Hepatocyte (in vitro differentiated cells): Measurements from ENCODE around the gene STK32B. TPM values are rescaled to one million over a fixed set of nuclear protein-coding genes. Genes with fewer than 3 reads are reported as not detected.

ENCODE experiments used
- DNase-seq: peaks from one replicate; pipeline ENCODE4 v3.0.0-alpha.2; 2016; ENCODE audit warnings: low spot score
- H2AFZ ChIP-seq: fragments of 200-600 bp; sonication (generic); 2 replicates; pipeline ENCODE4 v1.6.0; 2016; ENCODE audit warnings: antibody characterized with exemption, mild to moderate bottlenecking
- H3K27ac ChIP-seq: fragments of 200-600 bp; sonication (generic); 2 replicates; pipeline ENCODE4 v1.5.1; 2016; ENCODE audit warnings: mild to moderate bottlenecking
- H3K27me3 ChIP-seq: fragments of 200-600 bp; sonication (generic); 2 replicates; pipeline ENCODE4 v1.6.1; 2016
- H3K36me3 ChIP-seq: fragments of 200-600 bp; sonication (generic); replicated peaks from 2 replicates; pipeline ENCODE4 v1.5.1; 2016; ENCODE audit warnings: low read depth; ENCODE audit not compliant: insufficient read depth
- H3K4me1 ChIP-seq: fragments of 200-600 bp; sonication (generic); 2 replicates; pipeline ENCODE4 v1.5.1; 2016; ENCODE audit warnings: mild to moderate bottlenecking, moderate library complexity; ENCODE audit not compliant: insufficient read depth
- H3K4me2 ChIP-seq: fragments of 200-600 bp; sonication (generic); 2 replicates; pipeline ENCODE4 v1.6.0; 2016
- H3K4me3 ChIP-seq: fragments of 200-600 bp; sonication (generic); 2 replicates; pipeline ENCODE4 v1.5.1; 2016; ENCODE audit warnings: mild to moderate bottlenecking
- H3K79me2 ChIP-seq: fragments of 200-600 bp; sonication (generic); 2 replicates; pipeline ENCODE4 v1.6.0; 2017; ENCODE audit warnings: mild to moderate bottlenecking
- H3K9me2 ChIP-seq: fragments of 200-600 bp; sonication (generic); replicated peaks from 2 replicates; pipeline ENCODE4 v1.6.0; 2017; ENCODE audit warnings: mild to moderate bottlenecking; ENCODE audit not compliant: insufficient read depth
- H3K9me3 ChIP-seq: fragments of 200-600 bp; sonication (generic); 2 replicates; pipeline ENCODE4 v1.5.1; 2016; ENCODE audit warnings: low read depth, mild to moderate bottlenecking
- H4K20me1 ChIP-seq: fragments of 200-600 bp; sonication (generic); 2 replicates; pipeline ENCODE4 v1.6.0; 2016; ENCODE audit warnings: mild to moderate bottlenecking; ENCODE audit not compliant: insufficient read depth, poor library complexity, severe bottlenecking
- EZH2 ChIP-seq: fragments of 200-600 bp; sonication (generic); IDR thresholded peaks from 2 replicates; pipeline ENCODE4 v1.6.1; 2016; ENCODE audit warnings: antibody characterized with exemption, mild to moderate bottlenecking, borderline replicate concordance
- EZH2phosphoT487 ChIP-seq: fragments of 200-600 bp; sonication (generic); IDR thresholded peaks from one replicate; pipeline ENCODE4 v1.6.1; 2018; ENCODE audit warnings: antibody characterized with exemption, mild to moderate bottlenecking, low read depth, moderate library complexity; ENCODE audit not compliant: unreplicated experiment, severe bottlenecking
- WGBS: methylation state at CpG from one replicate; pipeline ENCODE4 v1.1.6; 2016; ENCODE audit warnings: low lambda C conversion rate; ENCODE audit errors: missing lambda C conversion rate; 5-methylcytosine and 5-hydroxymethylcytosine counted together
- polyA plus RNA-seq: library from polyadenylated mRNA; unstranded; fragments of >200 nt; fragmentation: Nextera tagmentation; extraction: Ambion mirVana; gene quantifications from 2 replicates; pipeline ENCODE4 v1.2.1, GENCODE V29; 2016
- total RNA-seq: library from RNA; depleted of rRNA; stranded (reverse); fragments of >200 nt; gene quantifications from 2 replicates; pipeline ENCODE4 v1.2.3, GENCODE V29; 2014
- TF ChIP-seq, protein P1 (sequence below): fragments of 200-600 bp; sonication (generic); IDR thresholded peaks from 2 replicates; pipeline ENCODE4 v1.5.1; 2016; ENCODE audit warnings: antibody characterized with exemption, mild to moderate bottlenecking; ENCODE audit not compliant: poor library complexity

The STK32B gene
- total and polyA plus RNA-seq, 2 experiments from 2014 or later: 0.51 to 1.6 TPM

DNA sequence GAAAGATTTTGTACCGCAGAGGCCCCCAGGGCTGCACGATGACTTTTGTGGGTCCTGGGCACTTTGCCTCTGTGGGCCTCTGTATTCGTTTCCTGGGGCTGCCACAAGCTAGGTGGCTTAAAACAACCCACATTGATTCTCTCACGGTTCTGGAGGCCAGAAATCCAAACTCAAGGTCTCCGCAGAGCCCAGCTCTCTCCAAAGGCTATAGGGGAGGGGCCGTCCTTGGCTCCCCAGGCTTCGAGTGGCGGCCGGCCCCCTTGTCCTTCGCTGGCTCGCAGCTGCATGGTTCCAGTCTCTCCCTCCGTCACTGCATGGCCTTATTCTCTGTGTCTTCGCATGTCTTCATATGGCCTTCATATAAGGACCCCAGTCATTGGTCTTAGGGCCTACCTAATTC is 415.8 kb downstream of the STK32B start:
- Histone ChIP-seq H3K27me3 (no peaks in the 10 kb centered on the region), H3K27ac (no peak overlapping the region), H3K4me3 (no peak overlapping the region), H3K36me3 (no peaks in the 10 kb centered on the region), H2AFZ (no peak overlapping the region), H3K9me2 (no peaks in the 10 kb centered on the region), H3K4me1 (no peaks in the 10 kb centered on the region), H3K79me2 (no peaks in the 10 kb centered on the region), H3K4me2 (no peak overlapping the region), H3K9me3 (no peaks in the 10 kb centered on the region), H4K20me1 (no peaks in the 10 kb centered on the region)
- TF ChIP-seq EZH2phosphoT487 (no peak), EZH2 (no peak)
- TF ChIP-seq, protein P1, sequence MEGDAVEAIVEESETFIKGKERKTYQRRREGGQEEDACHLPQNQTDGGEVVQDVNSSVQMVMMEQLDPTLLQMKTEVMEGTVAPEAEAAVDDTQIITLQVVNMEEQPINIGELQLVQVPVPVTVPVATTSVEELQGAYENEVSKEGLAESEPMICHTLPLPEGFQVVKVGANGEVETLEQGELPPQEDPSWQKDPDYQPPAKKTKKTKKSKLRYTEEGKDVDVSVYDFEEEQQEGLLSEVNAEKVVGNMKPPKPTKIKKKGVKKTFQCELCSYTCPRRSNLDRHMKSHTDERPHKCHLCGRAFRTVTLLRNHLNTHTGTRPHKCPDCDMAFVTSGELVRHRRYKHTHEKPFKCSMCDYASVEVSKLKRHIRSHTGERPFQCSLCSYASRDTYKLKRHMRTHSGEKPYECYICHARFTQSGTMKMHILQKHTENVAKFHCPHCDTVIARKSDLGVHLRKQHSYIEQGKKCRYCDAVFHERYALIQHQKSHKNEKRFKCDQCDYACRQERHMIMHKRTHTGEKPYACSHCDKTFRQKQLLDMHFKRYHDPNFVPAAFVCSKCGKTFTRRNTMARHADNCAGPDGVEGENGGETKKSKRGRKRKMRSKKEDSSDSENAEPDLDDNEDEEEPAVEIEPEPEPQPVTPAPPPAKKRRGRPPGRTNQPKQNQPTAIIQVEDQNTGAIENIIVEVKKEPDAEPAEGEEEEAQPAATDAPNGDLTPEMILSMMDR: no peak
- DNase-seq: no peak
- 91% methylated on average over 13 of the region's 13 CpGs for WGBS

DNA sequence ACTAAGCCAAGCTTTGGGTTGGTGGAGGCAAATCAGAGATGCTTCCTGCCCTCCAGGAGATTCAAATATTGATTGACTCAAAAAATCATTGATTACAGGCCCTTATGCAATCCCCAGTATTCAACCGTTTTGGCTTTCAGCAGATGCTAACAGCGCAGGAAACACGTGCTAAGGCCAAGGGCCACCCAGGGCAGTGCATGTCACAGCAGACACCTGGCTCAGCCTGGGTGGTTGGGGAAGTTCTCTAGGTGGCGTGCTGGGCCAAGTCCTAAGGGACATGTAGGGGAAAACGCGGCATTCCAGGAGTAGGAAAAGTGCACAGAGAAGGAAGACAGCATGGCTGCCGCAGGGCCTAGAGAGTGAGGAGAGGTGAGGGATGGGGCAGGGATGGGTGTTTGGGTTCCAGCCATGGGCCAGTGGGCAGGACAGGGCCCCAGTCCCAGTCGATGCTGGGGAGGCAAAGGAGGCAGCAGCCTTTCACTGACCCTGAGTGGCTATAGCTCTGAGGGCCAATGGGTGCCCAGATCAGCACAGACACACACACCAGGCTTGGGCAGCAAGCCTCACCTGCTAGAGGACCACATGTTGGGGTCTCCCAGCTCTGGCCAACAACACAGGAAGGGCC is 418.0 kb downstream of the STK32B start:
- no peaks in the 10 kb centered on the region for H3K27me3 ChIP-seq
- H2AFZ ChIP-seq: no peak overlapping the region

DNA sequence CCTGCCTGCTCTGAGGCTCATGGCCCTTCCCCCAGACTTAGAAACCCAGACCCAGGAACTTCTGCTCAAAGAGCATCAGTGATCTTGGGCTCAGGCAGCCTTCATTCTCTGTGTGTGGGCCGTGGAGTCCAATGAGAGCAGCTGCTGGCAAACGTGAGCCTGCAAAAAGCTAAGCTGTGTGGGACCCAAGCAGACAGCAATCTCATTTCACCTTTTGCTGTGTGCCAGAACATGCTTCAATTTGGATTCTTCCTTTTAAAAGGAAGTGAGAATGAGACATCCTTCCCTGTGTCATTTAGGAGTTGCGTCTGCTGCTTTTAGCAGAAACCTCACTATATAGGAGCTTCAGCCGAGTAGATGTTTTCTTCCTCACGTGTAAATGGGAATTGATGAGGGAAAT is 418.6 kb downstream of the STK32B start:
- 87% methylated on average over 5 of the region's 5 CpGs for WGBS
- DNase-seq: no peak
- no peaks in the 10 kb centered on the region for H4K20me1 ChIP-seq

More for the DNA sequence above, 418.0 kb downstream of the STK32B start:
- Histone ChIP-seq H3K4me3 (no peak overlapping the region), H3K27ac (no peak overlapping the region), H3K4me1 (no peaks in the 10 kb centered on the region), H3K79me2 (no peaks in the 10 kb centered on the region), H4K20me1 (no peaks in the 10 kb centered on the region), H3K4me2 (no peak overlapping the region), H3K9me3 (no peaks in the 10 kb centered on the region), H3K36me3 (no peaks in the 10 kb centered on the region), H3K9me2 (no peaks in the 10 kb centered on the region)
- no peak for TF ChIP-seq EZH2
- TF ChIP-seq EZH2phosphoT487: no peak
- TF ChIP-seq, protein P1: no peak
- DNase-seq: no peak
- 87% methylated on average over 8 of the region's 8 CpGs for WGBS

More for the DNA sequence above, 418.6 kb downstream of the STK32B start:
- H3K9me2 ChIP-seq: no peaks in the 10 kb centered on the region
- H3K4me3 ChIP-seq: no peak overlapping the region
- TF ChIP-seq, protein P1: no peak
- no peak for TF ChIP-seq EZH2
- no peak for TF ChIP-seq EZH2phosphoT487
- no peaks in the 10 kb centered on the region for H3K79me2 ChIP-seq
- no peak overlapping the region for H3K27ac ChIP-seq
- no peaks in the 10 kb centered on the region for H3K36me3 ChIP-seq
- H2AFZ ChIP-seq: no peak overlapping the region
- H3K4me2 ChIP-seq: no peak overlapping the region
- no peaks in the 10 kb centered on the region for H3K9me3 ChIP-seq
- H3K4me1 ChIP-seq: no peaks in the 10 kb centered on the region
- H3K27me3 ChIP-seq: no peaks in the 10 kb centered on the region
